ENCODE results near the gene INPP5D. TPM values are rescaled to one million over a fixed set of nuclear protein-coding genes. Genes with fewer than 3 reads are reported as not detected.

Gene INPP5D
- total and polyA plus RNA-seq, 7 donors, result 1.2 to 4.2 (median 2.8) TPM

- no peaks in the 10 kb centered on the region for H3K4me1 ChIP-seq
- WGBS, 3 donors, result 75 to 80% (median 77%) methylated on average over 4 of the region's 4 CpGs
- no peak for ATAC-seq
- no peak overlapping the region for H3K4me3 ChIP-seq
- peaks cover 0 to 3% (median 0%) of the 10 kb centered on the region in 3 donors for H3K27me3 ChIP-seq (ENCODE audit: insufficient read depth in 3 of 3, low read length in 2 of 3)
- DNase-seq, result no peak
- intact Hi-C loops (cut with DNase I), result no loop called here
- no peak overlapping the region for H3K27ac ChIP-seq
- no peaks in the 10 kb centered on the region for H3K36me3 ChIP-seq (ENCODE audit: insufficient read depth in 1 of 2, low read depth in 1 of 2)
- TF ChIP-seq CTCF (IDR thresholded peaks at IDR 0.05), result no peak
- H3K9me3 ChIP-seq, result no peaks in the 10 kb centered on the region
Measured at GRCh38 chr2:233243348-233243747, 183.2 kb downstream of the INPP5D start.

- no peak for TF ChIP-seq CTCF (IDR thresholded peaks at IDR 0.05)
- no peak for ATAC-seq
- intact Hi-C loops (cut with DNase I), result loop anchor here in 1 of 2 donors (5.0 kb wide), 1 partner anchor 148 kb away; no protein-coding TSS in a partner anchor
- H3K27ac ChIP-seq, result no peak overlapping the region
- no peak overlapping the region for H3K4me3 ChIP-seq
- no peaks in the 10 kb centered on the region for H3K27me3 ChIP-seq (ENCODE audit: insufficient read depth in 3 of 3, low read length in 2 of 3)
- H3K4me1 ChIP-seq, result no peaks in the 10 kb centered on the region
- H3K36me3 ChIP-seq (ENCODE audit: insufficient read depth in 1 of 2, low read depth in 1 of 2), result no peaks in the 10 kb centered on the region
- H3K9me3 ChIP-seq, result no peaks in the 10 kb centered on the region
- DNase-seq, result no peak
- WGBS, 3 donors, result 48 to 67% (median 55%) methylated on average over 5 of the region's 5 CpGs
Measured at GRCh38 chr2:233244818-233245217, 184.7 kb downstream of the INPP5D start.

- Histone ChIP-seq H3K27ac (no peak overlapping the region), H3K4me3 (no peak overlapping the region), H3K9me3 (no peaks in the 10 kb centered on the region), H3K36me3 (ENCODE audit: insufficient read depth in 1 of 2, low read depth in 1 of 2) (no peaks in the 10 kb centered on the region), H3K4me1 (no peaks in the 10 kb centered on the region), H3K27me3 (ENCODE audit: insufficient read depth in 3 of 3, low read length in 2 of 3) (no peaks in the 10 kb centered on the region)
- 67 to 75% (median 67%) methylated on average over 6 of the region's 6 CpGs for WGBS, 3 donors
- intact Hi-C loops (cut with DNase I), result loop anchor here in 1 of 2 donors (5.0 kb wide), 1 partner anchor 148 kb away; no protein-coding TSS in a partner anchor
- DNase-seq (no peak), ATAC-seq (no peak)
- no peak for TF ChIP-seq CTCF (IDR thresholded peaks at IDR 0.05)
Measured at GRCh38 chr2:233245406-233245805, 185.3 kb downstream of the INPP5D start.

GRCh38 chr2:233247116-233247515 is 187.0 kb downstream of the INPP5D start:
- no peak overlapping the region for H3K4me3 ChIP-seq
- WGBS, 3 donors, result 76 to 79% (median 79%) methylated on average over 2 of the region's 2 CpGs
- no peak overlapping the region for H3K27ac ChIP-seq
- H3K27me3 ChIP-seq (ENCODE audit: insufficient read depth in 3 of 3, low read length in 2 of 3), result no peaks in the 10 kb centered on the region
- no peaks in the 10 kb centered on the region for H3K4me1 ChIP-seq
- H3K9me3 ChIP-seq, result no peaks in the 10 kb centered on the region
- intact Hi-C loops (cut with DNase I), result loop anchor here in 1 of 2 donors (5.0 kb wide), 1 partner anchor 150 kb away; no protein-coding TSS in a partner anchor
- DNase-seq, result no peak
- no peak for ATAC-seq
- TF ChIP-seq CTCF (IDR thresholded peaks at IDR 0.05), result no peak
- H3K36me3 ChIP-seq (ENCODE audit: insufficient read depth in 1 of 2, low read depth in 1 of 2), result no peaks in the 10 kb centered on the region

- Histone ChIP-seq H3K27ac (no peak overlapping the region), H3K9me3 (no peaks in the 10 kb centered on the region), H3K36me3 (ENCODE audit: insufficient read depth in 1 of 2, low read depth in 1 of 2) (no peaks in the 10 kb centered on the region), H3K4me3 (no peak overlapping the region), H3K27me3 (ENCODE audit: insufficient read depth in 3 of 3, low read length in 2 of 3) (no peaks in the 10 kb centered on the region), H3K4me1 (peaks cover 4% of the 10 kb centered on the region)
- ATAC-seq (no peak), DNase-seq (no peak)
- TF ChIP-seq CTCF (IDR thresholded peaks at IDR 0.05), result no peak
- intact Hi-C loops (cut with DNase I), result loop anchor here in 1 of 2 donors (5.0 kb wide), 1 partner anchor 150 kb away; no protein-coding TSS in a partner anchor
Measured at GRCh38 chr2:233247744-233248143, 187.6 kb downstream of the INPP5D start.
